SJCRH30 (cell line): ENCODE data around the gene CNKSR3. TPM values are rescaled to one million over a fixed set of nuclear protein-coding genes. Genes with fewer than 3 reads are reported as not detected.
"Not testable (repeated sequence)": the region's sequence is repeated elsewhere in the genome, so short reads cannot be mapped to it uniquely, and the experiment has no call there.

Source experiments
- DNase-seq, 2 experiments: peaks; one replicate each; pipeline ENCODE4 v3.0.0-alpha.2; 2015 to 2020
- H3K27ac ChIP-seq: fragments of 250-450 bp; sonication (Bioruptor Pico); 2 replicates; pipeline ENCODE4 v1.5.1; 2020; ENCODE audit warnings: mild to moderate bottlenecking, moderate library complexity
- H3K27me3 ChIP-seq: fragments of 250-450 bp; sonication (Bioruptor Pico); 2 replicates; pipeline ENCODE4 v1.5.1; 2020; ENCODE audit warnings: mild to moderate bottlenecking, moderate library complexity
- H3K36me3 ChIP-seq: fragments of 250-450 bp; sonication (Bioruptor Pico); 2 replicates; pipeline ENCODE4 v1.5.1; 2020; ENCODE audit warnings: mild to moderate bottlenecking, moderate library complexity
- H3K4me1 ChIP-seq: fragments of 250-450 bp; sonication (Bioruptor Pico); 2 replicates; pipeline ENCODE4 v1.5.1; 2020; ENCODE audit warnings: mild to moderate bottlenecking, moderate library complexity
- H3K4me3 ChIP-seq: fragments of 250-450 bp; sonication (Bioruptor Pico); 2 replicates; pipeline ENCODE4 v1.5.1; 2020; ENCODE audit warnings: mild to moderate bottlenecking, moderate library complexity
- H3K9me3 ChIP-seq: fragments of 250-450 bp; sonication (Bioruptor Pico); replicated peaks from 2 replicates; pipeline ENCODE4 v1.5.1; 2020; ENCODE audit warnings: mild to moderate bottlenecking, moderate library complexity
- total RNA-seq: library from RNA; depleted of rRNA; stranded (reverse); fragments of >200 nt; shearing (Covaris generic); gene quantifications from 2 replicates; pipeline ENCODE4 v1.2.3, GENCODE V29; 2014; rRNA removed

CNKSR3 gene
- total RNA-seq = 29.6 and 33.8 TPM in 2 replicates

DNA sequence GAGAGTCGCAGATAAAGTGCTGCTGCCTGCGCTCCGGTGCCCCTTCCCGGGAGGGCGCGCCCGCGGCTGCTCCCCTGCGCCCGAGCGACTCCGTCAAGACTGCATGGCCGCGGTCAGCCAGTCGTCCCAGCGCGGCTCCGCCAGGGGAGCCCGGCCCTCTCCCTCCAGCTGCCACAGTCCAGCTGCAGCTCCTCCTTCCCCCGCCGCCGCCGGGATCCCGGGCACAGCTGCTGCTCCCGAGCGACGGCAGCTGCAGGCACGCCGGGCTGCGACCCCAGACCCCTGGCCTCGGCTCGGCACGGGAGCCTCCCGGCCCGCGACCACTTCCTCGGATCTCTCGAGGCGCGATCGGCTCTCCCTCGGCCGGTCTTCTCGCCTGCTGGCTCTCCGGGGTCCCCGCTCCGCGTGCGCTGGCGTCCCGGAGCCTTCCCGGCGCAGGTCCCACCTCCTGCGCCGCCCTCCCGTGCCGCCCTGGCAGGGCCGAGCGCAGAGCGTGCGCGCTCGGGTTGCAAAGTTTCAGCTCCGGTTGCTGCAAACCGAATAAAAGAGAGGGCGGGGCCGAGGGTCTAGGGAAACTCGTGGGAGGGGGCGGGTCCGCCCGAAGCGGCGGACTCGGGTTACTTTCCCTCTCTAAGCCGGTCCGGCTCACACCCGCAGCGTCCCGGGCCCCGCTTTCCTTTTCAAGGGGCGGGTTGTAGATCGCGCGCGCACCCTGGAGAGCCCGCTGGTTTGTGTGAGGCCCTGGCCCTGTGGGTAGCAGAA, at the start of gene CNKSR3:
Gene CNKSR3, minus strand, starts transcription at position 542 of the 762 bp plus-strand sequence. CDS start 571 bp downstream, outside the sequence.
- H3K27me3 ChIP-seq = no peaks in the 10 kb centered on the region
- H3K9me3 ChIP-seq = no peaks in the 10 kb centered on the region
- H3K36me3 ChIP-seq = peaks cover 19% of the 10 kb centered on the region
- peaks cover 18% of the 10 kb centered on the region for H3K4me1 ChIP-seq
- peak within 1 kb of the TSS; percentile 98 for H3K27ac ChIP-seq
- peak; percentile 97 to 98 for DNase-seq
- peak within 1 kb of the TSS; percentile 88 for H3K4me3 ChIP-seq

DNA sequence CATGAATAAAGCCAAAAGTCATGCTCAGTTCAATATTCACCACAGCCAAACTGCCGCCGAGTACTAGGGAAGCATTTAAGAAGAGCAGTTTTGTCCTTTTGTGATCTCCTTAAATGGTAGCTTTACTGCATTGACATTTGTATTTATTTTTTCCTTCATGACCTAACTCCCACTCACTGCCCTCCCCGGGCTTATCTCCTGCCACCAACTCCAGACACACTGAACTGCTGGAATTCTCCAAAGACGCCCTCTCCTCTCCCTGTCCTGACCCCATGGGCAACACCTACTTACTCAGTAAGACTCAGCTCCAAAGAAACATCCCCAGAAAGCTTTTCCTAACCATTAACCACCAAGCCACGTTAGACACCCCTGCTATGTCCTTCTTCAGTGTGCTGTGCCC, 48.5 kb upstream of the CNKSR3 start:
- no peak for DNase-seq
- no peaks in the 10 kb centered on the region for H3K36me3 ChIP-seq
- peaks cover 7% of the 10 kb centered on the region; the same call in 1 of the 2 replicates for H3K4me1 ChIP-seq
- no peaks in the 10 kb centered on the region for H3K9me3 ChIP-seq
- no peak overlapping the region for H3K4me3 ChIP-seq
- no peaks in the 10 kb centered on the region for H3K27me3 ChIP-seq
- no peak overlapping the region for H3K27ac ChIP-seq

DNA sequence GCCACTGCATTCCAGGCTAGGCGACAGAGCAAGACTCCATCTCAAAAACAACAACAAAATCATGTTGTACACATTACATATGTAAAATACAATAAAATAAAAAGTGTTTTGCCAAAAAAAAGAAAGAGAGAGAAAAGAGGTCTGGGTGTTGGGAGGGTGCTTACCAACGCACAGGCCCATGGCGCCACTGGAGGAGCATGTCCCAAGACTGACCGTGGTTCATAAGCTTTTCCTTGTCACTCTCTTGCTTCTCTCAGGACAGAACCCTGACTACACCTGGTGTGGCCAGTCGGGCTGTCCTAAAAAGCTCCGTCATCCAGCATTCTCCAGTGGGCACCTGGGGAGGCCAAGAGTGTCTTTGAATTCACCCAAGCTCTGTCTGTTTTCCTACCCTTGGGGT, 48.0 kb upstream of the CNKSR3 start:
- no peak for DNase-seq
- no peaks in the 10 kb centered on the region for H3K9me3 ChIP-seq
- no peak overlapping the region for H3K27ac ChIP-seq
- H3K4me3 ChIP-seq = no peak overlapping the region
- no peaks in the 10 kb centered on the region for H3K36me3 ChIP-seq
- no peaks in the 10 kb centered on the region for H3K27me3 ChIP-seq
- peaks cover 7% of the 10 kb centered on the region; the same call in 1 of the 2 replicates for H3K4me1 ChIP-seq

DNA sequence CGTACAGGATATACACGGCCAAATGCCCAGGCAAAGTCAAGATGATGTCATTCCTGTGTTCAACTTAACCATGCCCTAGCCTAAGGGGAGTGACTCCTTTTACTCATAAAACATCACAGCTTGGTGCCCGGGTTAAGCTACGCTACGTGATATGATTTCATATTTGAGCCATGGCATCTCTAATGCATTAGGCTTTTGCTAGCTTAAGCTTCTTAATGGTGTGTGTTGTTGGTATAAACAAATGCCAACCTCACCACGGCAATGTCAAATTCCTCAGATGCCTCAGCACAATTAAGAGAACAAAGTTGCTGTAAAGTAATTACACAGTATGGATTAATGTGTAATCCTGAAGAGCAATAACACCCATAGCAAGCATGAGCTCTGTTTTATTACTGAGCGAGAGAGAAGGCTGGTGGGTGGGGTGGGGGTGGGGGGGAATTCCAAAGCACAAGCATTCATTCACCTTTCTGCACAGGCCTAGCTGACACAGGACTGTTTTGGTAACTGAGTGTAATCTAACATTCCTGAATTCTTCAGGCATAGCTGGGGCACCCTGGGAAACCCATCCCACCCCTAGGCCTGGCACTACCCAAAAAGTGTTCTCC, 44.7 kb upstream of the CNKSR3 start:
- Histone ChIP-seq H3K4me3 (no peak overlapping the region), H3K9me3 (no peaks in the 10 kb centered on the region), H3K4me1 (peaks cover 7% of the 10 kb centered on the region; the same call in 1 of the 2 replicates), H3K27ac (no peak overlapping the region), H3K36me3 (no peaks in the 10 kb centered on the region), H3K27me3 (no peaks in the 10 kb centered on the region)
- peak; percentile 31 to 54 for DNase-seq

DNA sequence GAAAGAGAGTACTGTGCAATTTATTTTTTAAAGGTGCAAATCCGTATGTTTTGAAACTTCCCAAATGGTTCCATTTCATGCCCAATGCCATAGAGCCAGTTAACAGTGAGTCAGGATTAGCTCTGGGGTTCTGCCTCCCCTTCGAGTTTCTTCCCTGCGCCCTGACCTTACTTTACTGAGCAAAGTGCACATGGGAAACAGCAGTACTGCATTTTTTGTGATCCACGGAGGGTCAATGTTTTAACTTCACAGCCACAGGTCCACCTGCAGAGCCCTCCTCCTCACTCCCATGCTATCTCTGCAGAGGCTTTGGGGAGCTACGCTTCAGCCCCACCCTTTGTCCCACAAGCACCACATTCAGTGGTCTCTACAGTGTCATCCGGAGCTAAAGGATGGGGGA, 44.0 kb upstream of the CNKSR3 start:
- no peak overlapping the region for H3K4me3 ChIP-seq
- H3K36me3 ChIP-seq = no peaks in the 10 kb centered on the region
- no peak overlapping the region for H3K27ac ChIP-seq

DNA sequence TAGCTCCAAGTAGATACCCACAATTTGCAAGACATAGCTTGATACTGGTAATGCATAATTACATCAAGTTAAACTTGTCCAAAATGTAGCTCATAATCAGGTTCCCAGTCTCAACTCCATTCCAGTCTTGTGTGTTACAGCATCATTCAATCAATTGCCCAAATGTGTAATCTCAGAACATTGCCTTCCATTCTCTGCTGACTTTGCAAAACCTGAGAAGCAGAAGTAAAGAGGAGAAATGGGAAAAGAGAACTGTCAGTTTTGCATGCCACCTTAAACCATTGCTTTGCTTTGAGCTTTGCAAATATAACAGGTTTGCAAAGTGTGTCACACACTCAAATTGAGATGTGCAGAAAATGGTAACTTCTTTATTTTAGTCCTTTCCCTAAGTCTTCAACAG, 40.3 kb upstream of the CNKSR3 start:
- Histone ChIP-seq H3K27me3 (no peaks in the 10 kb centered on the region), H3K4me1 (peaks cover 6% of the 10 kb centered on the region; the same call in 1 of the 2 replicates), H3K27ac (no peak overlapping the region), H3K36me3 (no peaks in the 10 kb centered on the region), H3K4me3 (no peak overlapping the region), H3K9me3 (no peaks in the 10 kb centered on the region)
- DNase-seq = no peak

More for the DNA sequence above, 44.0 kb upstream of the CNKSR3 start:
- Histone ChIP-seq H3K27me3 (no peaks in the 10 kb centered on the region), H3K9me3 (no peaks in the 10 kb centered on the region), H3K4me1 (peaks cover 7% of the 10 kb centered on the region; the same call in 1 of the 2 replicates)
- no peak for DNase-seq

DNA sequence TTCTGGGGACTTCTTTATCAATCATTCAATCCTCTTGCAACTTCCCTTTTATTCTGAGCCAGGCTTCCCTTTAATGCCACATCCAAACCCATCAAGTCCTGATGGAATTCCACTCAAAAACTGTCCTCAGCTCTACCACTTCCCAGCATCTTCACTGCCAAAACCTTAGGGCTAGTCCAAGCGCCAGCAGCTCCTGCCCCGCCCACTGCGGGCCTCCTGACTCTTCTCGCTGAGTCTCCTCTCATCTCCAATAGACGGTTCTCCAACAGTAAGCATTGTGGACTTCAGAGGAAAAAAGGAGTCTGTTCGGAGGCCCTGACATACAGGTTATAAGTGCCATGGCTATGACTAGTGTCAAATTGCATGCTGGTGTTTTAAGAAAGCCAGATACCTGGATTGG, 38.7 kb upstream of the CNKSR3 start:
- no peaks in the 10 kb centered on the region for H3K9me3 ChIP-seq
- H3K4me3 ChIP-seq = no peak overlapping the region
- no peaks in the 10 kb centered on the region for H3K36me3 ChIP-seq
- no peak for DNase-seq
- H3K27ac ChIP-seq = no peak overlapping the region
- H3K4me1 ChIP-seq = no peaks in the 10 kb centered on the region
- no peaks in the 10 kb centered on the region for H3K27me3 ChIP-seq

DNA sequence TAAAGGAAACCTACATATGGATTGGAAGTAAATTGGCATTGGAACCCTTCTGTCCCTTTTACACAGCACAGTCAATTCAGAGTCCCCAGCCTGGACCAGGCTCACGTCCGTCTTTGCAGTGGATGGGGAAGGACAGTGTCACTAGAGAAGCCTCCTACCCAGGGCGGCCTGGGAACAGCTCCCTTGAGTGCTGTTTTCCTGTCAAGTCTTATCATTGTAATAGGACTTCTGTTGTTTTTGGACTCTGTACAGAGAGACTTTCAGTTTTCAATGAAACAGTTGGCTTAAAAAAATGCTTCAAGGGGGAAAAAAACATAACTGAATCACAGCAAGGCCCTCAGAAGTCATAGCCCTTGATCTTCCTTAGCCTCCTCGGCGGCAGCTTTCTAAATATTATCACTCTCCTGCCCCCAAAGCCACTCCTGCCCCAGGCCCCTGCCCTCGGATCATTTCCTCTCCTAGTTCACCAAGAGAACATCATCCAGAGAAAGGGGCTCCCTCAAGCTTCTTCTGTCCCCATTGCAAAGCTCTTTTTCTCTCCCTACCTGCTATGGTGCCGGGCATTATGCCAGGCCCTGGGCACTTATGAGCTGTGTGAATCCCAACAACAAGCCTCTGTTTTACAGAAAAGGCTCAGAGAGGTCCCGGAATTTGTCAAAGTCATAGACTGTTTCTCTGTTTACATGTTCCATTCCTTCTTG, 37.8 kb upstream of the CNKSR3 start:
- H3K27ac ChIP-seq = no peak overlapping the region
- H3K27me3 ChIP-seq = no peaks in the 10 kb centered on the region
- DNase-seq = peak; percentile 13 to 45
- no peak overlapping the region for H3K4me3 ChIP-seq
- no peaks in the 10 kb centered on the region for H3K36me3 ChIP-seq
- no peaks in the 10 kb centered on the region for H3K4me1 ChIP-seq
- H3K9me3 ChIP-seq = no peaks in the 10 kb centered on the region

DNA sequence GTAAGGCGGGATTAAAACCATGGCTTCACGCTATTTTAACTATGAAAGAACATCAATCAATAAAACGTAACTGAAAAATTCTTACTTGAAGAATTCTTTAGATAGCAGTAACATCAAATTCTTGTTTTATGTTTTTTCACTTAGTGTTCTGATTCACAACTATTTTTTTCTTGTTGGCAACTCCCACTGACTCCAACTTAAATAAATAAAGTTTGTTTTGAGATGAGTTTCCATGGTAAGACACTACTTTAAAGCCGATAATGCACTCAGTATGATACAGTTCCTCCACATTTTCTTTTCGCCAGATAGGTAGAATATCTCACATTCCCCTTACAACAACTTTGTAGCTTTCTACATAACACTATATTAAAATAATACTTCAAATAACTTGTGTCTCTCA, 33.1 kb upstream of the CNKSR3 start:
- no peak for DNase-seq
- no peaks in the 10 kb centered on the region for H3K36me3 ChIP-seq
- H3K9me3 ChIP-seq = no peaks in the 10 kb centered on the region
- H3K4me1 ChIP-seq = peaks cover 3% of the 10 kb centered on the region; the same call in 1 of the 2 replicates
- no peak overlapping the region for H3K27ac ChIP-seq
- H3K27me3 ChIP-seq = no peaks in the 10 kb centered on the region
- no peak overlapping the region for H3K4me3 ChIP-seq

DNA sequence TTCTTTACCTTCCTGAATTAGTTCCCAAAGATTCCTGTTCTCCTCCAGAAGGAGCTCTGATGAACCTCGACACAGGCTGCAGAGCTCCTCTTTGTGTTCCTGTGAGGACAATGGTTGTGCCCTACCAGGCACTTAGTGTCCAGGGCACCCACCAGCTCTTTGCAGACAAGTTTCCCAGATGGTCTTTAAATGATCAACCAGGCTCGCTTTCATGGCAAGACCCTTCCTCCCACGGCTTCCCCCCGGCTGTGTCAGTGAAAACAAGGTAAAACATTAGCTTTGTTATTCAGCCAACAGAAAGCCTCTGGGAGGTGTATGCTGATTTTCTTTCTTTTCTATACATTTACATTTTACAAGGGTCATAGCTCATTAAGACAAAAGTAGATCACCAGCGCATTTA, 32.3 kb upstream of the CNKSR3 start:
- DNase-seq = no peak
- Histone ChIP-seq H3K36me3 (no peaks in the 10 kb centered on the region), H3K27me3 (no peaks in the 10 kb centered on the region), H3K9me3 (no peaks in the 10 kb centered on the region), H3K27ac (no peak overlapping the region), H3K4me1 (peaks cover 3% of the 10 kb centered on the region; the same call in 1 of the 2 replicates), H3K4me3 (no peak overlapping the region)

DNA sequence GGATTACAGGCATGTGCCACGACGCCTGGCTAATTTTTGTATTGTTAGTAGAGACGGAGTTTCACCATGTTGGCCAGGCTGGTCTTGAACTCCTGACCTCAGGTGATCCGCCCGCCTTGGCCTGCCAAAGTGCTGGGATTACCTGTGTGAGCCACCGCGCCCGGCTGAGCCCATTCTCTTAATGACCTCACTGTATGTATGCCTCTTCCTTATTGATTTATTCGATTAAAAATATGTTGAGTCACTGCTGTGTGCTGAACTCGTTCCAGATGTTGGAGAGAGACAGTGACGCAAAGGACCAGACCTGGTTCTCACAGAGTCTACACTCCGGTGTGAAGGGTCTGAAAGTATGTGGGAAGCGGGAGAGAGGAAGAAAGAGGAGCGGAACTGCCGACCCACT, 31.4 kb upstream of the CNKSR3 start:
- not testable (repeated sequence) for H3K27me3 ChIP-seq, H3K27ac ChIP-seq, H3K4me1 ChIP-seq, H3K4me3 ChIP-seq, H3K36me3 ChIP-seq, H3K9me3 ChIP-seq, DNase-seq

DNA sequence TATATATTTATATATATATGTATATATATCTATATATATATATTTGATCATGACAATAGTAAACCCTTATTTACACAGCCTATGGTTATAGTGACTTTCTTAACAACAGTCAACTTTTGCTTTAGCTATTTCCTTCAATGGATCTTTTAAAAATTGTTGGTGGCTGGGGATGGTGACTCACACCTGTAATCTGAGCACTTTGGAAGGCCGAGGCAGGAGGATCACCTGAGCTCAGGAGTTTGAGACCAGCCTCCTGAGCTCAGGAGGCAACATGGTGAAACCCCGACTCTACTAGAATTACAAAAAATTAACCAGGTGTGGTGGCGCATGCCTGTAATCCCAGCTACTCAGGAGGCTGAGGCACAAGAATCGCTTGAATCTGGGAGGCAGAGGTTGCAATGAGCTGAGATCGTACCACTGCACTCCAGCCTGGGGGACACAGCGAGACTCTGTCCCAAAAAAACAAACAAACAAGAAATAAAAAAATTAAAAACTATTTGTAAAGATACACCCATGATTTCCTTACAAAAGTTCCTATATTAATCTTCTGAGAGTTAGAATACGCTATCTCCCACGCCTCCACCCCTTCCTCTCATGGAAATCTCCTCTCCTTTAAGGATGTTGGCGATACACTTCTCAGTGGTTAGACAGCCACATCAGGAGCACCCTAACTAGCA, 29.2 kb upstream of the CNKSR3 start:
- Histone ChIP-seq H3K9me3 (no peaks in the 10 kb centered on the region), H3K4me1 (peaks cover 3% of the 10 kb centered on the region; the same call in 1 of the 2 replicates), H3K36me3 (no peaks in the 10 kb centered on the region), H3K27me3 (no peaks in the 10 kb centered on the region), H3K27ac (no peak overlapping the region), H3K4me3 (no peak overlapping the region)
- no peak for DNase-seq

DNA sequence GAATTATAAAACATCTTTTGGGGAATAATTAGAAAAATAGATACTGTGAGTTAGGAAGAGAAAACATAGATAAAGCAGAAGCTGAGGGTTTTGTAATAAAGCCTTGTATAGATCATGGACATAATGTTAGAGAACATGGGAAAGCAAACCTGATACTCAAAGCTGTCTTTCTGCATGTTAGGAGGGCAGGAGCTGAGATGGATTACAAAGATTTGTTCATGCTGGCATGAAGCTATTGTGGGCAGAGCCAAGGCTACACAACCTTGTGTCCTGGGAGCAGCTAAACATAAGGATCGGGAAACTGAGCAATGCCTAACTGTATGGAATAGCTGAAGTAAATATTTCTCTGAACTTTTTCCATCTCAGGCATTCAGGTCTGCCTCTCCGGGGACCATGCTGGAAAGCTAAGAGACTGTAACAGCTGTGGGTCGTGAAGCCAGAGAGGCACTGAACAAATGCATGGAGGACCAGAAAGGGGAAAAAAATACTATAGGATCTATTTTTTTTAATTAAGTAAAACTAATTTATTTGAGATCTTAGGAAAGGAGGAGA, 28.2 kb upstream of the CNKSR3 start:
- peaks cover 3% of the 10 kb centered on the region; the same call in 1 of the 2 replicates for H3K4me1 ChIP-seq
- no peaks in the 10 kb centered on the region for H3K9me3 ChIP-seq
- no peaks in the 10 kb centered on the region for H3K36me3 ChIP-seq
- H3K4me3 ChIP-seq = no peak overlapping the region
- H3K27ac ChIP-seq = no peak overlapping the region
- H3K27me3 ChIP-seq = no peaks in the 10 kb centered on the region
- DNase-seq = peak; percentile 40 to 63

DNA sequence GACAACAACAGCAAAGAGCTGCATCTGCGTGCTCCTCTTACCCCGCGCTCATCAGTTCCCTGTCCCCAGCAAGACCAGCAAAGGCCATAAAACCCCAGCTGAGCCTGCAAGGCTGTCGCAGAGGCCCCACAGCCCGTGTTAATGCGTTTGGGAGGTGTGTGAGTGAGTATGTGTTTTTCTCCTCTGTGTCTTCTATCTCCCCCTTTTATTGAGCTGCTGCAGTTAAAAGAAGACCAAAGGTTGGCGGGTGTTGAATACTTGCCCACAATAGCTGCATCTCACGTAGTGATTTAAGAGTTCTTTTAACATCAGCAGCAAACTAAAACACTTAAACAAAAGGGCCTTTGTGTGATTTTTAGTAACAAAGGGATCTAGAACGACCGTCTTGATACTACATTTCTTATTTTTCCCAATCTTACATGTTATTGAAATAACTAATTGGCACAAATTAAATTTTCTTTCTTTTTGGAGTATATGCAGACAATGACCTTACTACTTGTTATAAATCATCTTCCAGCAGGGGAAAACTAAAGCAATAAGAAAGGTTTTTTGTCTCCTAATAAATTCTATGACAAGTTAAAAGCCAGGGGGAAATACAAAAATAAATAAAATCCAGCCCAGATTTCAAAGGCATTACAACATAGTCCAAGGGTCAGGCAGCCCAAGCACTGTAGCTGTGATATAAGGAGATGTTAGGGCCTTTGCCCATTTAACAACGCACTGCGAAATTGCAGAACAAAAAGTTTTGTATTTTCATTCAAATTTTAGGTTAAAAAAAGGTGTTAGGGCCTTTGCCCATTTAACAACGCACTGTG, 27.2 kb upstream of the CNKSR3 start:
- no peak for DNase-seq
- Histone ChIP-seq H3K9me3 (no peaks in the 10 kb centered on the region), H3K27ac (no peak overlapping the region), H3K4me1 (peaks cover 3% of the 10 kb centered on the region; the same call in 1 of the 2 replicates), H3K4me3 (no peak overlapping the region), H3K27me3 (no peaks in the 10 kb centered on the region), H3K36me3 (no peaks in the 10 kb centered on the region)
